Activated T-helper 17 cell treated with anti-CD3 and anti-CD28 coated beads, Interleukin-2, amount 50 U/mL, for 72 hours (primary cell): ENCODE results near the gene NFIB. TPM values are rescaled to one million over a fixed set of nuclear protein-coding genes. Genes with fewer than 3 reads are reported as not detected.

Experiments used
- ATAC-seq: fragments of 150-1000 bp; cut with Tn5 transposase; replicated peaks from 2 replicates; pipeline ENCODE4 v1.10.0; 2021; ENCODE audit warnings: mild to moderate bottlenecking, moderate library complexity
- H3K27ac Mint-ChIP-seq: one replicate; pipeline ENCODE4 v1.8.0; 2022; ENCODE audit warnings: mixed read lengths
- H3K27me3 Mint-ChIP-seq: one replicate; pipeline ENCODE4 v1.8.0; 2022; ENCODE audit warnings: mixed read lengths
- H3K36me3 Mint-ChIP-seq: one replicate; pipeline ENCODE4 v1.8.0; 2022; ENCODE audit warnings: low read depth, mild to moderate bottlenecking, mixed read lengths
- H3K4me1 Mint-ChIP-seq: one replicate; pipeline ENCODE4 v1.8.0; 2022; ENCODE audit warnings: mixed read lengths
- H3K4me3 Mint-ChIP-seq: one replicate; pipeline ENCODE4 v1.8.0; 2022; ENCODE audit warnings: mild to moderate bottlenecking, mixed read lengths
- H3K9me3 Mint-ChIP-seq: one replicate; pipeline ENCODE4 v1.8.0; 2022; ENCODE audit warnings: mixed read lengths
- total RNA-seq, 2 donors: library from RNA; stranded (reverse); gene quantifications; one replicate each; pipeline ENCODE4 v1.2.3, GENCODE V29; 2022

NFIB gene
- total RNA-seq, 2 donors from 2014 or later, result 0.15 TPM; not detected in 1

DNA sequence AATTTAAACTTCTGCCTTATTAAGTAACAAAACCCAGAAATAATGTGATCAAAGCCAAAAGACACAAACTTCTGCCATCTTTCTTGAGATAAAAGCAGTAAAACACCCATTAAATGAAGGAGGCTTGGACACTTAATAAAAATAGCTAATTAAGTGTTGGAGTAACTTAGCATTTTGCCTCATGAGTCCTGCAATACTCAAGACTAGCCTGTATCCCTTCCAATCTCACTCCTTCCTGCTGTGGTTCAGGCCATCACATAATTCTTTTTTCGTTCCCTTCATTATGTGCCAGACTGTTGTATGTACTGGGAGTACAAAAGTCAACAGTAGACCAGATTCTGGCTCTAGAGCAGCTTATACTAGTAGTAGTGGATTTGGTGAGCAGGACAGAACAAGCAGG, 250.2 kb downstream of the NFIB start:
- Mint-ChIP-seq H3K9me3 (no peaks in the 10 kb centered on the region), H3K27ac (no peak overlapping the region), H3K27me3 (peaks cover 3% of the 10 kb centered on the region), H3K4me3 (no peak overlapping the region), H3K4me1 (no peaks in the 10 kb centered on the region), H3K36me3 (no peaks in the 10 kb centered on the region)
- ATAC-seq, result no peak

DNA sequence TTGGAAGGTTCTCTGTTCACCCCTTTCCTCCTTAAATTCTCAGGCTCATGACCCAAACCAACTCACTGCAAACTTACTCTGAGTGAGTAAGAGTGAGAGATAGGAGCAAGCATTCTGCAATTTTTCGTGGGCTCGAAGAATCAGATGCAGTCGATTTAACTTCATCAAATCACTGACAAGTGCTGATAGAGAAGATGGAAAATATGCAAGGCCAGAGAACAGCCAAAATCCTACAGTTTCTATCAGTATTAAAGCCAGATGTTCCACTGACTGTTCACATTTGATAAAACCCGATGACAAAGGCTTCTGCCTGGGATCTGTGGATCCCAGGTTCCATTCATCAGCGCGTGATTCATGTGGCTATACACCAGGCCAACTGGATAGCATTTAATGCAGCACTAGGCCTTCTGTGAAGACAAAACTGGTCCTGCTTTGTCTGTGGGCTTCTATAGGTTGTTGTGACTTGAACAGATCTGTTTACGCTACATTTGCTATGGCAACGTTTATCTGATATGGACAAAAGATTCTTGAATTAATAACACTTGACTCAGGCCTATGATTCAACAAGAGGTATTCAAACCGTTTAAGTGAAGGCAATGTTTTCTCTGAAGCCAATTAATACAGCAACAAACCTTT, 251.2 kb downstream of the NFIB start:
- Mint-ChIP-seq H3K27me3 (peaks cover 3% of the 10 kb centered on the region), H3K36me3 (no peaks in the 10 kb centered on the region), H3K9me3 (no peaks in the 10 kb centered on the region), H3K27ac (no peak overlapping the region), H3K4me3 (no peak overlapping the region), H3K4me1 (no peaks in the 10 kb centered on the region)
- no peak for ATAC-seq

DNA sequence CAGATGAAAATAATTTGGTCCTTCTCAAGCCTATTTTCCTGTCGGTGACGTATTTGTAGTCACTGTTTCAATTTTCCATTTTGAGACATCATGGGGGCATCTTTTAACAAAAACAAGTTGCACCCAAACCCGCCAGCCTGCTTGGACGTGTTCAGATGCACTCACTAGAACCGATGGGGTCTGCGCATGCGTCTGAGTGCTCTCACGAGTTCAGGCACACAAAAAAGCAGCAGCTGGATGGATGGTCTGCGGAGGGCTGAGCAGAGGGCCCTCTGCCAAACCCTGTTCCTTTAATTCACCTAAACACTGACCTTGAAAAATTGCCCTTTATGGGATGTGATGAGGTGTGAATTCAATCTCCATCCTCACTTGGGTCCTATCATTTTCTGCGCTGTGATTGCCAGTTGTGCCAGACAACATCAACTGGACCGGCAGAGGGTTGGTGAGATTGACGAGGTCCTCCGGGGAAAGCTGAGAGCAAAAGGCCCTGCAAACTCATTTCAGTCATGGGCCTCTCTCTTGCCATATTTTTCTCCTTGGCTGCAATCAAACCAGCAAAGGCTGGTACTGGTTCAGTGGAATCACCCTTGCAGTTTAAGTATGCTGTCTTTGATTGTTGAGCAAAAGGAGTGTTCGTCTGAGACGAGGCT, 251.9 kb downstream of the NFIB start:
- Mint-ChIP-seq H3K27me3 (peaks cover 3% of the 10 kb centered on the region), H3K4me3 (no peak overlapping the region), H3K27ac (no peak overlapping the region), H3K36me3 (no peaks in the 10 kb centered on the region), H3K4me1 (no peaks in the 10 kb centered on the region), H3K9me3 (no peaks in the 10 kb centered on the region)
- no peak for ATAC-seq

GRCh38 chr9:14058325-14058688, 255.6 kb downstream of the NFIB start:
- no peaks in the 10 kb centered on the region for H3K36me3 Mint-ChIP-seq
- peaks cover 6% of the 10 kb centered on the region for H3K27me3 Mint-ChIP-seq
- no peaks in the 10 kb centered on the region for H3K9me3 Mint-ChIP-seq
- no peak overlapping the region for H3K27ac Mint-ChIP-seq
- no peak for ATAC-seq
- H3K4me3 Mint-ChIP-seq, result no peak overlapping the region
- no peaks in the 10 kb centered on the region for H3K4me1 Mint-ChIP-seq

DNA sequence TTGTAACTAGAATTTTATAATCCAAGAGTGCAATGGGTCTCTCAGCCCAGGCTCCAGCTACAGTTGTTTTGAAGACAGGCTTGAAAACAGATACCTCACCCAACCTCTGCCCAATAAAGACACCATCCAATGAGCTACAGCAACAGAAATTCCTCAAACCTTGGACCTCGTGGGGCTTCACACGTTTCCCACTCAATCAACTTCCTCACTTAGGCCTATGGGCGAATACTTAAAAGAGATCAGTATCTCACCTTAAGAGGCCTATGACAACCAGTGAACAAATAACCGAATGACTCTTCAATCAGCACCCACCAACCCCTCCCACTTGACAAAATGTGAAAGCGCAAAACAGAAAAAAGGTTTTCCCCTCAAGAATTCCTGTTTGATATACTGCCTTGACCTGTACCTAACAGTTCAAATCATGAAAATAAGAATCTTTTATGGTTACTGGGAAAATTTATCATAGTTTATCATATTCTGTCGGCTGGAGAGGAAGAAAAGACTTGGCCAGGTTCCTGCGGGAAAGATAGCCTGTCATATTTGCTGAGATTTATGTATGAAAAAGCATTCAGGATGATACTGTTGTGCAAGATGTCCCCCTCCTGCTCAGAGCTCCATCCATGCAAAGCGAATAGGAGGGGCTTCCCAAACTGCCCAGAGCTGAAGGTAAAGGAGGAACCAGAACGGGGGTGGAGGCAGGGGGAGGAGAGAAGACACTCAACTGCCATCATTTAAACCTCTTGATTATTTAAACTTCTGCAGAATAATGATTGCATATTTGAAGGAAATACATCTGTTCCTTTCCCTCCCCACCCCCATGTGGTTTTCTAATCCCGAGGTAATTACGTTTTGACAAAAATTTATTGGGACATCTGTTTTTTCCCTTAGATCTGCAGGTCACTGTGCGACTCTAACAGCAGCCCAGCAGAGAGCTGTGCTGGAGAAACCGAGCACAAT, 256.3 kb downstream of the NFIB start:
- peaks cover 6% of the 10 kb centered on the region for H3K27me3 Mint-ChIP-seq
- H3K36me3 Mint-ChIP-seq, result no peaks in the 10 kb centered on the region
- no peak for ATAC-seq
- no peak overlapping the region for H3K27ac Mint-ChIP-seq
- no peak overlapping the region for H3K4me3 Mint-ChIP-seq
- H3K4me1 Mint-ChIP-seq, result no peaks in the 10 kb centered on the region
- H3K9me3 Mint-ChIP-seq, result no peaks in the 10 kb centered on the region

DNA sequence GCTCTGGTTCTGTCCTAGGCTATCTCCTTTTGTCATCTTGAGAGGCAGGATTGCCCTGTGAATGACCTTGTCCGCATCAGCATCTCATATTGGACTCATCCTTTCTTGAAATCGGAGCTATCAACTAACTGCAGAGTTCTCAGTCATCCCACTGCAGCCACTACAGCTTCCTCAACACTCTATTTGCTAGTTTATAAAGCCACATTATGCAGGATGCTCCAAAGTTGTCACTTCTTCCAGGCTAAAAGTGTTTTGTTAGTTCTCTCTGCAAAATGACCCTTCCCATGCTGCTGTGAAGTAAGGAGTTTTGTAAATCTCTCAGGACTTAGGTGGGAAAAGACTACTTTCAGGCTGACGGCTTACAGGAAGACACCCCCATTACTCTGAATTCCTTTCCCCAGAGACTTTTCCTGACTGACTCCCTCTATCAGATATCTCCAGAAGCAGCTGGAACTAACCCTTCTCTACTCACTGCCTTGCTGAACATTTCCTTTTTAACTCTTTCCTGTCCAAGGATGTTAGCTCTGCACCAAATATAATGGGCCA, 257.6 kb downstream of the NFIB start:
- no peak for ATAC-seq
- Mint-ChIP-seq H3K9me3 (no peaks in the 10 kb centered on the region), H3K4me1 (no peaks in the 10 kb centered on the region), H3K27me3 (peaks cover 11% of the 10 kb centered on the region), H3K4me3 (no peak overlapping the region), H3K27ac (no peak overlapping the region), H3K36me3 (no peaks in the 10 kb centered on the region)

- Mint-ChIP-seq H3K4me1 (no peaks in the 10 kb centered on the region), H3K36me3 (no peaks in the 10 kb centered on the region), H3K27me3 (peaks cover 11% of the 10 kb centered on the region), H3K9me3 (no peaks in the 10 kb centered on the region), H3K27ac (no peak overlapping the region), H3K4me3 (no peak overlapping the region)
- no peak for ATAC-seq
Measured at GRCh38 chr9:14054096-14054495, 259.8 kb downstream of the NFIB start.

DNA sequence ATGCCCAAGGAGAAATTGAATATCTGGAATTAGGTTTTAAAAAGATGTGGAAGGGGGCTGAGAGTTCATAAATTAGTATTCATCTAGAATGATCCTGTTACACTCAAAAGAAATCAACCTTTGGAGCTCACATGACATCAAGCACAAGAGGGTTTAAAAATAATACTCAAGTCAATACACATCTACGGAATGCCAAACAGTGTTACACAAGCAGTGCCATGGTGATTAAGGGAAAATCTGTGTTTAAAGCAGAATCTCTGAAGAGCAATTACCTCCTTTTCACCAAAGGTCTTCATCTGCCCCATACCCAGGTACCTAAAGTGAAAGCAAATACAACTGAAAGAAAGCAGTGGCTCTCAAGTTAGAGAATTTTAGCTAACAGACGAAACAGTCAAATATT, 261.6 kb downstream of the NFIB start:
- no peak overlapping the region for H3K27ac Mint-ChIP-seq
- H3K4me1 Mint-ChIP-seq, result no peaks in the 10 kb centered on the region
- H3K9me3 Mint-ChIP-seq, result no peaks in the 10 kb centered on the region
- no peak for ATAC-seq
- H3K27me3 Mint-ChIP-seq, result peaks cover 11% of the 10 kb centered on the region
- no peak overlapping the region for H3K4me3 Mint-ChIP-seq
- H3K36me3 Mint-ChIP-seq, result no peaks in the 10 kb centered on the region

DNA sequence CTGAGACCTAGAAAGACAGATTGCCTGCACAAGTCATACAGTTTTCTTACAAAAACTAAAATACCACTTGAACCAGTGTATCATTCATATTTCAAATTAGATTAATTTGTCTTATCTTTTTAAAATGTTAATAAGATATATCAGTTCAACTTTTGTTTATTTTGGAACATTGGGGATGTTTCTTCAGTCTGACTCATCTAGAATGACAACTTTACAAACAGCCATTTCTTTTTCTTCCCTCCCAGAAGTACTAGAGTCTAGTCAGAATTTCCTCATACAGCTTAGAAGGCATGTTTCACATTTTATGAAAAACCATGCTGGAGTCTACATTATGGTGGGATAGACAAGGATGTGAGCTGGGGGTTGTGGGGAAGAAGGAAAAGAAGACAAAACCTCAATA, 262.5 kb downstream of the NFIB start:
- Mint-ChIP-seq H3K27ac (no peak overlapping the region), H3K36me3 (no peaks in the 10 kb centered on the region), H3K27me3 (peaks cover 7% of the 10 kb centered on the region), H3K4me1 (no peaks in the 10 kb centered on the region), H3K4me3 (no peak overlapping the region), H3K9me3 (no peaks in the 10 kb centered on the region)
- no peak for ATAC-seq

DNA sequence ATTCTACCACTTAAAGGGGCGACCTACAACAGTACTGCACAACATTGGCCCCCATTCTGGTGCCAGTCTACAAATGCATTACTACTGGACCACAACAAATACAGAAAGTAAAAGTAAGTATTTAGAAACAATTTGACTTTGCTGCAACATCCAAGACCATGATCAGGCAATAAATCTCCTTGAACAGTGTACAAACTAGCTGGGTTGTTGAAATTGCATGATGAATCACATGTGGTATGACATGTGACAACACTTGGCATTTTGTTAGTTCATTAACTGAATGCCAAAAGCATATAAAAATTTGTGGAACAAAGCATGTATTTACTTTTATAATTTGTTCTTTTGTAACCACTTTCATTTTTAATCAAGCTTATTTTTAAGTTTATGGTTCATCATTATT, 270.5 kb downstream of the NFIB start:
- no peaks in the 10 kb centered on the region for H3K27me3 Mint-ChIP-seq
- no peaks in the 10 kb centered on the region for H3K36me3 Mint-ChIP-seq
- H3K9me3 Mint-ChIP-seq, result no peaks in the 10 kb centered on the region

GRCh38 chr9:14037331-14037730, 276.6 kb downstream of the NFIB start:
- ATAC-seq, result no peak
- Mint-ChIP-seq H3K9me3 (no peaks in the 10 kb centered on the region), H3K27ac (no peak overlapping the region), H3K27me3 (peaks cover 3% of the 10 kb centered on the region), H3K36me3 (no peaks in the 10 kb centered on the region), H3K4me1 (no peaks in the 10 kb centered on the region), H3K4me3 (no peak overlapping the region)

More for the DNA sequence above, 270.5 kb downstream of the NFIB start:
- ATAC-seq, result no peak
- Mint-ChIP-seq H3K4me3 (no peak overlapping the region), H3K4me1 (no peaks in the 10 kb centered on the region), H3K27ac (no peak overlapping the region)

GRCh38 chr9:14033067-14033466, 280.9 kb downstream of the NFIB start:
- no peak overlapping the region for H3K27ac Mint-ChIP-seq
- H3K27me3 Mint-ChIP-seq, result peaks cover 6% of the 10 kb centered on the region
- H3K36me3 Mint-ChIP-seq, result no peaks in the 10 kb centered on the region
- no peaks in the 10 kb centered on the region for H3K4me1 Mint-ChIP-seq
- no peak for ATAC-seq
- H3K4me3 Mint-ChIP-seq, result no peak overlapping the region
- H3K9me3 Mint-ChIP-seq, result no peaks in the 10 kb centered on the region
